ENCODE results near the gene MFAP2. TPM values are rescaled to one million over a fixed set of nuclear protein-coding genes. Genes with fewer than 3 reads are reported as not detected.
"Not testable (repeated sequence)": the region's sequence is repeated elsewhere in the genome, so short reads cannot be mapped to it uniquely, and the experiment has no call there.

The MFAP2 gene
- total RNA-seq, 1 donor from 2014 or later: 83.4 TPM

GRCh38 chr1:16954579-16954978, 25.8 kb downstream of the MFAP2 start:
- H3K27me3 Mint-ChIP-seq (ENCODE audit: low read depth): no peaks in the 10 kb centered on the region
- H3K27ac Mint-ChIP-seq (ENCODE audit: unreplicated experiment): no peak overlapping the region
- peaks cover 5% of the 10 kb centered on the region for H3K4me1 Mint-ChIP-seq
- no peak for DNase-seq (ENCODE audit: low read depth, low spot score)
- H3K4me3 Mint-ChIP-seq: no peak overlapping the region
- no peaks in the 10 kb centered on the region for H3K9me3 Mint-ChIP-seq
- H3K36me3 Mint-ChIP-seq (ENCODE audit: low read depth): no peaks in the 10 kb centered on the region
- no peak for TF ChIP-seq CTCF (conservative IDR thresholded peaks at IDR 0.05)

GRCh38 chr1:16952376-16952775, 28.0 kb downstream of the MFAP2 start:
- H3K4me3 Mint-ChIP-seq; H3K36me3 Mint-ChIP-seq (ENCODE audit: low read depth); H3K27ac Mint-ChIP-seq (ENCODE audit: unreplicated experiment); H3K4me1 Mint-ChIP-seq; DNase-seq (ENCODE audit: low read depth, low spot score); H3K9me3 Mint-ChIP-seq; H3K27me3 Mint-ChIP-seq (ENCODE audit: low read depth): not testable (repeated sequence)

- H3K4me1 Mint-ChIP-seq; H3K27me3 Mint-ChIP-seq (ENCODE audit: low read depth); DNase-seq (ENCODE audit: low read depth, low spot score); H3K4me3 Mint-ChIP-seq; H3K9me3 Mint-ChIP-seq; H3K36me3 Mint-ChIP-seq (ENCODE audit: low read depth); H3K27ac Mint-ChIP-seq (ENCODE audit: unreplicated experiment): not testable (repeated sequence)
Observed at GRCh38 chr1:16949026-16949425, 31.4 kb downstream of the MFAP2 start.

GRCh38 chr1:16948282-16948891, 32.0 kb downstream of the MFAP2 start:
- not testable (repeated sequence) for H3K9me3 Mint-ChIP-seq, H3K4me3 Mint-ChIP-seq

GRCh38 chr1:16946646-16947045, 33.8 kb downstream of the MFAP2 start:
- Mint-ChIP-seq H3K36me3 (ENCODE audit: low read depth) (peaks cover 3% of the 10 kb centered on the region), H3K27me3 (ENCODE audit: low read depth) (no peaks in the 10 kb centered on the region), H3K9me3 (no peaks in the 10 kb centered on the region), H3K4me1 (peaks cover 3% of the 10 kb centered on the region), H3K4me3 (no peak overlapping the region), H3K27ac (ENCODE audit: unreplicated experiment) (no peak overlapping the region)
- no peak for TF ChIP-seq CTCF (conservative IDR thresholded peaks at IDR 0.05)
- no peak for DNase-seq (ENCODE audit: low read depth, low spot score)

More at GRCh38 chr1:16948282-16948891, 32.0 kb downstream of the MFAP2 start:
- H3K27me3 Mint-ChIP-seq (ENCODE audit: low read depth); DNase-seq (ENCODE audit: low read depth, low spot score); H3K36me3 Mint-ChIP-seq (ENCODE audit: low read depth); H3K4me1 Mint-ChIP-seq; H3K27ac Mint-ChIP-seq (ENCODE audit: unreplicated experiment): not testable (repeated sequence)

DNA sequence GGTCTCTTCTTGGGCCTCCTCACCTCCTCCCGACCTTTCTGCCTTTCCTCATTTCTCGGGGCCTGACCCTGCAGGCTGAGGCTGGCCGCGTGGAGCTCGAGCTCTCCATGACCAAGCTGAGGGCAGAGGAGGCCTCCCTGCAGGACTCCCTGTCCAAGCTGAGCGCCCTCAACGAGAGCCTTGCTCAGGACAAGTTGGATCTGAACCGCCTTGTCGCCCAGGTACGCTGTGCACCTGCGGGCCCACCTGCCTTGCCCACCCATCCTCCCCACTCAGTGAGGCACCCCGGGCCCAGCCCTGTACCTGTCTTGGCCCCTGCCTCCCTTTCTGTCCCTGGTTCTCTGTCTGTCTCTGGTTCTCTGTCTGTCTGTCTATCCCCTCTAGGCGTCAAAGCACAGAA, 34.2 kb downstream of the MFAP2 start:
- H3K27ac Mint-ChIP-seq (ENCODE audit: unreplicated experiment); H3K36me3 Mint-ChIP-seq (ENCODE audit: low read depth); H3K9me3 Mint-ChIP-seq; H3K4me1 Mint-ChIP-seq; H3K27me3 Mint-ChIP-seq (ENCODE audit: low read depth); DNase-seq (ENCODE audit: low read depth, low spot score); H3K4me3 Mint-ChIP-seq: not testable (repeated sequence)

DNA sequence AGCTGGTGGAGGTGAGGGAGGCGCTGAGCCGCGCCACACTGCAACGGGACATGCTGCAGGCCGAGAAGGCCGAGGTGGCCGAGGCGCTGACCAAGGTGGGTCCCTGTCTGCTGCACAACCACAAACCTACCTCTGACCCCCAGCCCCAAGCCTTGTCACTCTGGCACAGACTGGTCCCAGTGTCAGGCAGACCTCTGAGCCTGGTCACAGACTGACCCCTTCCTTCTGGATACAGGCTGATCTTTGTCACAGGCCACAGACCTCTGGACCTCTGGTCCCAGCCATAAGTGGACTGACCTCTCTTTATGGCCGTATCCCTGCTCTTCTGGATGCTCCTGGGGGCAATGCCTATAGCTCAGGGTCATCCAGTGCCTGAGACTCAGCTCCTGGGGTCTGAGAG, 34.9 kb downstream of the MFAP2 start:
- H3K27ac Mint-ChIP-seq (ENCODE audit: unreplicated experiment); H3K9me3 Mint-ChIP-seq; DNase-seq (ENCODE audit: low read depth, low spot score); H3K4me1 Mint-ChIP-seq; H3K36me3 Mint-ChIP-seq (ENCODE audit: low read depth); H3K27me3 Mint-ChIP-seq (ENCODE audit: low read depth); H3K4me3 Mint-ChIP-seq: not testable (repeated sequence)

DNA sequence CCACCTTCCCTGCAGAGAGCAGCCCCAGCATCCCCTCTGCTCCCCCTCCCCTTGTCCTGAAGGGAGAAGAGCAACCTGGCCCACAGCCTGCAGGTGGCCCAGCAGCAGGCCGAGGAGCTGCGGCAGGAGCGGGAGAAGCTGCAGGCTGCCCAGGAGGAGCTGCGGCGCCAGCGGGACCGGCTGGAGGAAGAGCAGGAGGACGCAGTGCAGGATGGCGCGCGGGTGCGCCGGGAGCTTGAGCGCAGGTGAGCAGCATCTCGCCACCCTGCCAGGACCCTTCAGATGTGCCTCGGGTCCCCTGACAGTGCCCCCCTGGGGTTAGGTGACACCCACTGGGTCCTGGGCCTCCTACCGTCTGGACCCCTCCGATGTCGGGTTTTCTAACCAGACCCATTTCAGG, 36.4 kb downstream of the MFAP2 start:
- TF ChIP-seq CTCF (conservative IDR thresholded peaks at IDR 0.05): no peak
- Mint-ChIP-seq H3K36me3 (ENCODE audit: low read depth) (peaks cover 3% of the 10 kb centered on the region), H3K4me1 (no peaks in the 10 kb centered on the region), H3K4me3 (no peak overlapping the region), H3K9me3 (no peaks in the 10 kb centered on the region), H3K27ac (ENCODE audit: unreplicated experiment) (no peak overlapping the region), H3K27me3 (ENCODE audit: low read depth) (no peaks in the 10 kb centered on the region)
- DNase-seq (ENCODE audit: low read depth, low spot score): no peak

DNA sequence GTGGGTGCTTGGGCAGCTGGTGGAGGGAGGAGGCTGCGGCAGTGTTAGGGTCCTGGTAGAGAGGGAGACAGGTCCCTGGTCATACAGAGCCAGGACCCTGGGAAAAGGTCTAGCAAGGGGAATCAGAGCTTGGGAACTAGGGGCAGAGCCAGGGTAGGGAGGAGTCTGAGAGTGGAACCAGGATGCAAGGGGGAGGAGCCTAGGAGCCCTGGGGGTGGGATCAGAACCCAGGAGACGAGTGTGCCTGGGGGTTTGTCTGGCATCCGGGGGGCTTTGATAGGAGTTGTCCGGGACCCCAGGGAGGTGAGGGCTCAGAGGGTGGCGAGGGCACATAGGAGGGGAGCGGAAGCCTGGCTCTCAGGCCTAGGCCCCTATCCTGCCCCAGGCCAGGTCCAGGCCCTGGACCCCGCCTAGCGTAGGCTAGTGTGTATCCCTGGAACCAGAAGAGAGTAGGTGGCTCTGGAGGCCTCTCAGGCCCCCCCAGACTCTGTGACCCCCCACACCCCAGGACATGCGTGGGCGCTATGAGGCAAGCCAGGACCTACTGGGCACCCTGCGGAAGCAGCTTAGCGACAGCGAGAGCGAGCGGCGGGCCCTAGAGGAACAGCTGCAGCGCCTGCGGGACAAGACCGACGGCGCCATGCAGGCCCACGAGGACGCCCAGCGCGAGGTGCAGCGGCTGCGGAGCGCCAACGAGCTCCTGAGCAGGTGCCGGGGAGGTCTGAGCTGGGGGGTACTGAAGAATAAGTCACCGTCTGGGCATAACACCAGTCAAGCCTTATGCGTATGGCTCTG, 40.8 kb downstream of the MFAP2 start:
- not testable (repeated sequence) for H3K27me3 Mint-ChIP-seq (ENCODE audit: low read depth); DNase-seq (ENCODE audit: low read depth, low spot score); H3K27ac Mint-ChIP-seq (ENCODE audit: unreplicated experiment); H3K9me3 Mint-ChIP-seq; H3K4me3 Mint-ChIP-seq; H3K36me3 Mint-ChIP-seq (ENCODE audit: low read depth); H3K4me1 Mint-ChIP-seq

All from neural crest cell (in vitro differentiated cells).